ENCODE measurements around the gene SFTPB. TPM values are rescaled to one million over a fixed set of nuclear protein-coding genes. Genes with fewer than 3 reads are reported as not detected.
A peak's percentile ranks its signal among the peaks of the same experiment; 100 is the strongest.
"Not testable (repeated sequence)": the region's sequence is repeated elsewhere in the genome, so short reads cannot be mapped to it uniquely, and the experiment has no call there.

Gene SFTPB
- total RNA-seq, result 1,000 to 10,000 TPM in 1 of 5 donors, 10 to 100 TPM in 1, 1 to 10 TPM in 1, under 1 TPM in 1, not detected in 1; 0.14 to 4,040 (median 7.4) TPM
- 10 to 100 TPM in 1 of 3 donors, 1 to 10 TPM in 1, under 1 TPM in 1; 0.44 to 10.8 (median 1.8) TPM for polyA plus RNA-seq
- long read RNA-seq, donor 1, result 0 reads
- long read RNA-seq, donor 2, result 0 reads
- long read RNA-seq, donor 3, partial matches to known transcripts, result 7 of 7 reads
- long read RNA-seq, donor 3, other reads (novel, unspliced or antisense), result 0 of 7 reads
- long read RNA-seq, donor 4, result 0 reads
- long read RNA-seq, donor 5, result 0 reads
- long read RNA-seq, donor 6, result 0 reads
- long read RNA-seq, donor 7, result 0 reads
- long read RNA-seq, donor 8, result 0 reads
- long read RNA-seq, donor 9, result 0 reads
- long read RNA-seq, donor 10, result 0 reads

DNA sequence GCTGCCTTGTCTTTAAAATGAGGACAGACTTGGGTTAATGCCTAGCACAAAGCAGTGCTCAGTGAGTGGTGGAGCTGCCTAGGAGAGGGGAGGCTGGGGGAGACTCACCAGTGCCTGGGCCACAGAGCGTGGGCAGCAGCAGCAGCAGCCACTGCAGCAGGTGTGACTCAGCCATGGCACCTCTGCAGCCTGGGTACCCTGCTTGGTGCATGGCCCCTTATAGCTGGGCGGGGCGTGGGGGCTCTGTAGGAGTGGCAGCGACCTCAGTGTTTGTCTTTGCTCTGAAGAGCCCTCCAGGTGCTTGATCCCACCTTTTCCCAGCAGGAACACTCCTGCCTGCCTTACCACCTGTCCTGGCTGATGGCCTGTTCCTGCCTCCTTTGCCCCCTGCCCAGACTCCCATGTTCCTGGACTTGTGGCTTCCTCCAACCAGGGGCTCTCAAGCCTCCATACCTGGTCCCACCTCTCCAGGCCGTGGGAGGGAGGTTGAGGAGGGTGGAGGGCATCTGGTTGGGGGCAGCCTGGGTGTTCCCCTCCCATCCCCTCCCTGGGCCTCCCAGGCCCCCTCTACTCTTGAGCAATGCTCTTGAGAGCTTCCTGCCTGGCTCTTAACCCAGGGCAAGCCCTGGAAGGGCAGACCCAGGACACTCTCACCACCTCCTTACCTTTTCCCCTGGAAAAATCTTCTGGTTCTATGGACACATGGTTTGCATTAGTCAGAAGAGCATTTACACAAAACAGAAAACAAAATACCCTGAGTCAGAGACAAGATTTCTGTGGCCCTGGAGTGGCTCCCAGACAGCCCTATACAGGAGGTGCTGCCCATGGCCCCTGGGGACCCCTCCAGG, at the start of gene SFTPB:
Gene SFTPB, minus strand, starts transcription at position 191 of the 848 bp plus-strand sequence. Its CDS starts 16 bp downstream, at position 175.
- Histone ChIP-seq H3K9me3 (no peaks in the 10 kb centered on the region), H3K27ac (no peak within 1 kb of the TSS), H3K4me1 (peaks cover 0 to 9% (median under 1%) of the 10 kb centered on the region in 4 donors), H3K36me3 (no peaks in the 10 kb centered on the region), H3K27me3 (no peaks in the 10 kb centered on the region), H3K4me3 (no peak within 1 kb of the TSS)
- no peak for TF ChIP-seq EP300 (IDR thresholded peaks at IDR 0.05)
- TF ChIP-seq POLR2AphosphoS5 (IDR thresholded peaks at IDR 0.05), result no peak
- TF ChIP-seq, protein P1, sequence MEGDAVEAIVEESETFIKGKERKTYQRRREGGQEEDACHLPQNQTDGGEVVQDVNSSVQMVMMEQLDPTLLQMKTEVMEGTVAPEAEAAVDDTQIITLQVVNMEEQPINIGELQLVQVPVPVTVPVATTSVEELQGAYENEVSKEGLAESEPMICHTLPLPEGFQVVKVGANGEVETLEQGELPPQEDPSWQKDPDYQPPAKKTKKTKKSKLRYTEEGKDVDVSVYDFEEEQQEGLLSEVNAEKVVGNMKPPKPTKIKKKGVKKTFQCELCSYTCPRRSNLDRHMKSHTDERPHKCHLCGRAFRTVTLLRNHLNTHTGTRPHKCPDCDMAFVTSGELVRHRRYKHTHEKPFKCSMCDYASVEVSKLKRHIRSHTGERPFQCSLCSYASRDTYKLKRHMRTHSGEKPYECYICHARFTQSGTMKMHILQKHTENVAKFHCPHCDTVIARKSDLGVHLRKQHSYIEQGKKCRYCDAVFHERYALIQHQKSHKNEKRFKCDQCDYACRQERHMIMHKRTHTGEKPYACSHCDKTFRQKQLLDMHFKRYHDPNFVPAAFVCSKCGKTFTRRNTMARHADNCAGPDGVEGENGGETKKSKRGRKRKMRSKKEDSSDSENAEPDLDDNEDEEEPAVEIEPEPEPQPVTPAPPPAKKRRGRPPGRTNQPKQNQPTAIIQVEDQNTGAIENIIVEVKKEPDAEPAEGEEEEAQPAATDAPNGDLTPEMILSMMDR (IDR thresholded peaks at IDR 0.05), result no peak
- no peak for TF ChIP-seq POLR2A (IDR thresholded peaks at IDR 0.05)
- no peak for DNase-seq
- WGBS, 5 donors, result 67 to 82% (median 79%) methylated on average over 1 to 5 of the region's 5 CpGs
- intact Hi-C loops (cut with DNase I; ENCODE audit: low total_unique reads), result no loop called here

DNA sequence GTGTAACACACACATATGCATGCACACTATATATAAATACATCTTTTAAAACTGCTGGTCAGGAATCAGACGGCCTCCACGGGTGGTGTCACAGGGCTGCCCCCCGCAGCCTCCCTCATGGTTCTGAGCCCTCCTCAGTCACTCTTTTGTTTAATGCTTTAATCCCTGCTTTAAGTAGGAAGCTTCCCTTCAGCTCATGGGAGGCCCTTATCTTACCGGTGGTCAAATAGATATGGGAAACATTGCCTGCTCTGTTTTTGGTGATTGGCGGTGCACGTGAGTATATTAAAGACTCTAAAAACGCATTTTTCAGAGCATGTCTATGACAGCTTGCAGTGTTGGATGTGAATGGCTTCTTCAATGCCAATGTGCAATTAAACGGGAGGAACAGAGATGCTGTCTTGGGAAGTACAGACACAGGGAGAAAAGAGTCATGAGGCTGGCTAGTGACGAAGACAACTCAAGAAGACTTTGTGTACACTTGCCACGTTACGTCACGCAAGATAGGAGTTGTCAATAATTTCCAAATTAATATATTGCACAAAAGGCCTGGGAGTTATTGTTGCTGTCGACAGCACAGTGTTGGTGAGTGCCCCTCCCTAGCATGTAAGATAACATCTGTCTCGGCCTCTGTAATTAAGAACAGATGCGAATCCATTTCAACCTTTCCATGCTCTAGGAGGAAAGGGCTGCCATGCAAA, 49.5 kb upstream of the SFTPB start:
- TF ChIP-seq POLR2A (IDR thresholded peaks at IDR 0.05), result no peak
- TF ChIP-seq, protein P1 (IDR thresholded peaks at IDR 0.05), result no peak
- no peak for TF ChIP-seq POLR2AphosphoS5 (IDR thresholded peaks at IDR 0.05)
- TF ChIP-seq EP300 (IDR thresholded peaks at IDR 0.05), result no peak
- Histone ChIP-seq H3K9me3 (no peaks in the 10 kb centered on the region), H3K27ac (no peak overlapping the region), H3K27me3 (no peaks in the 10 kb centered on the region), H3K4me3 (no peak overlapping the region), H3K4me1 (peaks cover 15 to 67% (median 22%) of the 10 kb centered on the region in 4 donors), H3K36me3 (no peaks in the 10 kb centered on the region)
- WGBS, 5 donors, result 47 to 62% (median 57%) methylated on average over 15 of the region's 15 CpGs
- DNase-seq, result no peak
- intact Hi-C loops (cut with DNase I; ENCODE audit: low total_unique reads), result no loop called here

DNA sequence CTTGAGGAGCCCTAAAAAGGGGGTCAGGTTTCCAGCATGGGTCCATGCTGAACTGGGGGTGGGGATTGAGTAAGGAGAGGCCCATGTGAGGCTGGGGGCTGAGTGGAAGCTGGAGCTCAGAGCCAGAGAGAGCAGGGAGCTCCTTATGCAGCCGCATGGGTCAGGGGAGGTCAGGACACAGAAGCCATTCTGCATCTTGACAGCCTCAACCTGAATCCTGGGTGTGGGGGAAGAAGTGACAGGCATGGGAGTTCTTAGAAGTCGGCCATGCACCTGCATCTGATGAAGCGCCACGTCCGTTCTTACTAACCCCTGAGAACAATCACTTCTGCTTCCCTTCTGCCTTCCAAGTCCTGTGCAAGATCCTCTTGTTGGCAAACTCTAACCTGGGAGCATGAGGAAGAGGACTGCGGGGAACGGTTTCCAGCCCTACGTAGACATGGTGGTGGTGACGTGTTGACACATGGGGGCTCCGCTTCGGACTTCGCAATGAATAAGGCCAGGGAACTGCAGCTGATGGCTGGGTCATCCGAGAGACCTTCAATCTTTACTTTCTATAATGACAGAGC, 48.4 kb upstream of the SFTPB start:
- no peak overlapping the region for H3K4me3 ChIP-seq
- no peaks in the 10 kb centered on the region for H3K27me3 ChIP-seq
- H3K36me3 ChIP-seq, result no peaks in the 10 kb centered on the region
- intact Hi-C loops (cut with DNase I; ENCODE audit: low total_unique reads), result no loop called here
- WGBS, 5 donors, result 79 to 84% (median 81%) methylated on average over 13 of the region's 13 CpGs
- no peak overlapping the region for H3K27ac ChIP-seq
- H3K4me1 ChIP-seq, result peaks cover 19 to 74% (median 27%) of the 10 kb centered on the region in 4 donors
- TF ChIP-seq POLR2A (IDR thresholded peaks at IDR 0.05) (no peak), EP300 (IDR thresholded peaks at IDR 0.05) (no peak)
- DNase-seq, result no peak
- H3K9me3 ChIP-seq, result no peaks in the 10 kb centered on the region

DNA sequence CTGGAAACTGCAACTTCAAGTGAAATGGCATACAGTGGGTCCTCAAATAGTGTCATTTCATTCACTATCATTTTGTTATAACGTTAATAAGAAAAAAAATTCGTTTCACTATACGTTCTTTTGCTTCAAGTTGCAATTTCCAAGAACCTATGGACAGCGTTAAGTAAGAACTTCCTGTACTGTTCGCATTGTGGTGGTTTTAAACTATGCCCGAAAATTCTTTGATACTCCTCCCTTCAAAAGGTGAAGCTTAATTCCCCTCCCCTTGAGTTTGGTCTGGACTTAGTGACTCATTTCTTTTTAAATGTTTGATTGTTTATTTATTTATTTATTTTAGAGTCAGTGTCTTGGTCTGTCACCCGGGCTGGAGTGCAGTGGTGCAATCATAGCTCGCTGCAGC, 46.8 kb upstream of the SFTPB start:
- Histone ChIP-seq H3K4me1 (peaks cover 19 to 88% (median 34%) of the 10 kb centered on the region in 4 donors), H3K27me3 (no peaks in the 10 kb centered on the region), H3K4me3 (no peak overlapping the region), H3K36me3 (no peaks in the 10 kb centered on the region), H3K27ac (peak overlapping the region in 1 of 5 donors; percentile 78), H3K9me3 (no peaks in the 10 kb centered on the region)
- TF ChIP-seq EP300 (IDR thresholded peaks at IDR 0.05) (no peak), POLR2A (IDR thresholded peaks at IDR 0.05) (no peak)
- DNase-seq, result no peak
- intact Hi-C loops (cut with DNase I; ENCODE audit: low total_unique reads), result no loop called here
- 75 to 86% (median 82%) methylated on average over 8 of the region's 8 CpGs for WGBS, 5 donors

DNA sequence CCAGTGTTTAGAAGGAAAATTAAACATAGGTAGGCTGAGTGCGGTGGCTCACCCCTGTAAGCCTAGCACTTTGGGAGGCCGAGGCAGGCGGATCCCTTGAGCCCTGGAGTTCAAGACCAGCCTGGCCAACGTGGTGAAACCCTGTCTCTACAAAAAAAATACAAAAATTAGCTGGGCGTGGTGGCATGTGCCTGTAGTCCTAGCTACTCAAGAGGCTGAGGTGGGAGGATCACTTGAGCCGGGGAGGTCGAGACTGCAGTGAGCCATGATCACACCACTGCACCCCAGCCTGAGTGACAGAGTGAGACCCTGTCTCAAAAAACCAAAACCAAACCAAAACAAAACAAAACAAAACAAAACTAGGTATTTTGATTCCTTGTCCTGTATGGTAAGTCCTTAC, 46.4 kb upstream of the SFTPB start:
- peak overlapping the region in 3 of 5 donors; percentile 72 to 86 (median 78) for H3K27ac ChIP-seq
- intact Hi-C loops (cut with DNase I; ENCODE audit: low total_unique reads); H3K4me3 ChIP-seq; DNase-seq; H3K36me3 ChIP-seq; H3K27me3 ChIP-seq; H3K9me3 ChIP-seq: not testable (repeated sequence)
- WGBS, 5 donors, result 82 to 92% (median 88%) methylated on average over 7 of the region's 7 CpGs
- H3K4me1 ChIP-seq, result peaks cover 19 to 88% (median 33%) of the 10 kb centered on the region in 4 donors
